ENCODE results near the gene RORC. TPM values are rescaled to one million over a fixed set of nuclear protein-coding genes. Genes with fewer than 3 reads are reported as not detected.

Gene RORC
- total RNA-seq, 2 donors from 2014 or later: 38.4 to 42.5 TPM

DNA sequence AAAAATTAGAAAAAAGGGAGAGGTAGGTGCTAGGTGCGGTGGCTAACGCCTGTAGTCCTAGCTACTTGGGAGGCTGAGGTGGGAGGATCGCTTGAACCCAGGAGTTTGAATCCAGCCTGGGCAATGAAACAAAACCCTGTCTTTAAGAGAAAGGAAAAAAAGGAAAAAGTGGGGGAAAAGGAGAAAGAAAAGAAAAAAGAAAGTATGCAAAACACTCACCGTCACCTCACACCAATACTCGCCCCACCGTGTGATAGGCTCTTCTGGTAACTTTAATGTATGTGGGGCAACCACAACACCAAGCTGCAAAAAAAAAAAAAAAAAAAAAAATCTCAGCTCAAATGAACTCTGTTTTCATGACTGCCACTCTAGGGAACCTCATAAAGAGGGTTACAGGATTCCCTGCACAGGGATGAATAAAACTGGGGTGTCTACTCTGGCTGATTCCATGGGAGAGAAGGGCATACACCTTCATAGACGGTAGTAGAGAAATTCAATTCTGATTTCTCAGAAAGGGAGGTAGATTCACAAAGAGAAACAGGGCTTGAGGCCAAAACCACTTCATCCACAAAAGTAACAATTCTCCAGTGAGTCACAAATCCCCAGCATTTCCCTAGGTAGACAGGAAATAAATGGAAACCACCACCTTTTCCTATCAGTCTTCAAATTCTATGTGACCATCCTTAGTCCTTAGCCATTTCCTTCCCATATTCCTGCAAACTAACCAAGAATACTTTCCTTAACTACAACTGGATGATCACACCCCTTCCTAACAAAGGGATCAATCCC is 70.8 kb downstream of the RORC start:
- no peaks in the 10 kb centered on the region for H3K9me3 ChIP-seq (ENCODE audit: control insufficient read depth, low read length, poor library complexity, severe bottlenecking)
- Mint-ChIP-seq H3K4me1 (peaks cover 11% of the 10 kb centered on the region), H3K27ac (no peak overlapping the region), H3K4me3 (no peak overlapping the region), H3K27me3 (no peaks in the 10 kb centered on the region), H3K36me3 (ENCODE audit: low read depth) (no peaks in the 10 kb centered on the region)
- no peak for DNase-seq
- ATAC-seq: no peak

DNA sequence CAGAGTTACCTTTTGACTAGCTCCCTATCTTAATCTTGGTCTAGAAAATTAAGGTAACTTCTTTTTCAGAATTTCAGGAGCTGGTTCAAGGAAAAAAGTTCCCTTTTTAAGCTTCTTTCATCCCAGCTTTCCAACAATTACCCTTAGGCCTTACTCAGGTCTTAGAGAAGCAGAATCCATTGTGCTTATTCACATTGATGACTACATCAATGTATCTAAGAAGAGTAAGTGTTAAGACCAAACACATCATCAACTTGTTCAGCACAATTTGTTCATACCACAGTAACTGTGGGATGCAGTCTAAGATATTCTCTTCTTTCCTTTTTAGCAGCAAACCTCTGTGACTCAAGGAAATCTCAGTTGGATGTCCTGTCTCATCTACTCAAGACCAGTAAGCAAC is 72.4 kb downstream of the RORC start:
- Mint-ChIP-seq H3K36me3 (ENCODE audit: low read depth) (no peaks in the 10 kb centered on the region), H3K27ac (no peak overlapping the region), H3K4me1 (peaks cover 10% of the 10 kb centered on the region), H3K27me3 (no peaks in the 10 kb centered on the region), H3K4me3 (no peak overlapping the region)
- no peaks in the 10 kb centered on the region for H3K9me3 ChIP-seq (ENCODE audit: control insufficient read depth, low read length, poor library complexity, severe bottlenecking)
- DNase-seq (no peak), ATAC-seq (no peak)

GRCh38 chr1:151756291-151756690 is 75.3 kb downstream of the RORC start:
- Mint-ChIP-seq H3K4me1 (peaks cover 2% of the 10 kb centered on the region), H3K27me3 (peaks cover 5% of the 10 kb centered on the region), H3K4me3 (no peak overlapping the region), H3K36me3 (ENCODE audit: low read depth) (no peaks in the 10 kb centered on the region), H3K27ac (no peak overlapping the region)
- H3K9me3 ChIP-seq (ENCODE audit: control insufficient read depth, low read length, poor library complexity, severe bottlenecking): no peaks in the 10 kb centered on the region
- DNase-seq (no peak), ATAC-seq (no peak)

Other genes with a start within 250 kb of the RORC start
- gene SNX27, start 219.8 kb downstream of the RORC start, total RNA-seq: 10 to 100 TPM; 19.6 to 22.8 TPM
- under 1 TPM in 1 of 2 donors, not detected in 1; 0.34 TPM for gene CELF3, start 115.0 kb downstream of the RORC start, total RNA-seq
- not detected for gene RIIAD1, start 110.3 kb downstream of the RORC start, total RNA-seq
- gene MRPL9, start 68.3 kb downstream of the RORC start, total RNA-seq: 100 to 1,000 TPM in 1 of 2 donors, 10 to 100 TPM in 1; 99.8 to 124 TPM
- 10 to 100 TPM; 11.3 to 17.7 TPM for gene TDRKH, start 41.3 kb downstream of the RORC start, total RNA-seq
- gene LINGO4, start 26.4 kb downstream of the RORC start, total RNA-seq: 1 to 10 TPM in 1 of 2 donors, under 1 TPM in 1; 0.77 to 1.6 TPM
- gene C2CD4D, start 8.0 kb upstream of the RORC start, total RNA-seq: 1 to 10 TPM; 1.9 to 2.3 TPM
- under 1 TPM in 1 of 2 donors, not detected in 1; 0.89 TPM for gene THEM5, start 21.9 kb upstream of the RORC start, total RNA-seq
- gene THEM4, start 77.7 kb upstream of the RORC start, total RNA-seq: 10 to 100 TPM; 42.2 to 57.3 TPM
- gene S100A10, start 162.1 kb upstream of the RORC start, total RNA-seq: 100 to 1,000 TPM; 317 to 349 TPM
- gene S100A11, start 205.2 kb upstream of the RORC start, total RNA-seq: 100 to 1,000 TPM in 1 of 2 donors, 10 to 100 TPM in 1; 76.4 to 117 TPM

Data from T-helper 17 cell (primary cell).